ENCODE results near the gene NTN1.

Gene NTN1

DNA sequence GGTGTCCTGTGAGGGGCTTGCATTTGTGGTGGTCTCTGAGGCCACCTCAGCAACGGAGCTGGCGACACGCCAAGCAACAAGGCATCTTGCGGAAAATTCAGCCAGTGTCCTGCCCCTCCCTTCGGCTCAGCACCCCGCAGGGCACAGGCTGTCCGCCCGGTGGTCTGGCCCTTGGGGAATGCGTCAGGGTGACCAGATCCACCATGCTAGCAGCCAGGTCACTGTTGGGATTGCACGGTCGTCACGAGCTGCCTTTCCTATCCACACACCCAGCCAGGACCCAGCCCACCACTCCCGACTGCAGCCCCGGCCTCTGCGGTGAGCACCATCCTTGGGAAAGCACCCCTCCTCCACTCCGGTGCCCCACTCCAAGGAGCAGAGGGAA lies 221.2 kb downstream of the NTN1 start:
- TF ChIP-seq CTCF (IDR thresholded peaks at IDR 0.05; ENCODE audit: insufficient read depth, missing control alignments): no peak
- FAIRE-seq (no peak), DNase-seq (ENCODE audit: insufficient read length, low spot score) (no peak)

DNA sequence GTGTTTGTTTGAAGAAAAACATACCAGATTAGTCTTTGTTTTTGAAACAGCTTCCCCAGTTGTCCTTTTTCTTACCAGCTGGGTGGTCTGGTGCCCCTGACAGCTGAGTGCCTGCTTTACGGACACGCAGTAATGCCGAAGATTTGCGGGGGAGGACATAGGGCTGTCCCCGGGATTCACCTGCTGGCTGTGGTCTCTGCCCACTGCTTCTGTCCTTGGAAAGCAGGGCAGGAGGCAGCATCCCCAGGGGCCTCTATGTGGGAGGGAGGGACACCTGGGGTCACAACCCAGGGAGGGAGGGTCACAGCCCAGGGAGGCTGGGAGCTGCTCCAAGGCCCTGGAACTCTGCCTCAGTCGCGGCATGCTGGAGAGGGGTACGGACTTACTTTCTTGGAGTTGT lies 221.7 kb downstream of the NTN1 start:
- DNase-seq (ENCODE audit: insufficient read length, low spot score) (no peak), FAIRE-seq (no peak)
- no peak for TF ChIP-seq CTCF (IDR thresholded peaks at IDR 0.05; ENCODE audit: insufficient read depth, missing control alignments)

DNA sequence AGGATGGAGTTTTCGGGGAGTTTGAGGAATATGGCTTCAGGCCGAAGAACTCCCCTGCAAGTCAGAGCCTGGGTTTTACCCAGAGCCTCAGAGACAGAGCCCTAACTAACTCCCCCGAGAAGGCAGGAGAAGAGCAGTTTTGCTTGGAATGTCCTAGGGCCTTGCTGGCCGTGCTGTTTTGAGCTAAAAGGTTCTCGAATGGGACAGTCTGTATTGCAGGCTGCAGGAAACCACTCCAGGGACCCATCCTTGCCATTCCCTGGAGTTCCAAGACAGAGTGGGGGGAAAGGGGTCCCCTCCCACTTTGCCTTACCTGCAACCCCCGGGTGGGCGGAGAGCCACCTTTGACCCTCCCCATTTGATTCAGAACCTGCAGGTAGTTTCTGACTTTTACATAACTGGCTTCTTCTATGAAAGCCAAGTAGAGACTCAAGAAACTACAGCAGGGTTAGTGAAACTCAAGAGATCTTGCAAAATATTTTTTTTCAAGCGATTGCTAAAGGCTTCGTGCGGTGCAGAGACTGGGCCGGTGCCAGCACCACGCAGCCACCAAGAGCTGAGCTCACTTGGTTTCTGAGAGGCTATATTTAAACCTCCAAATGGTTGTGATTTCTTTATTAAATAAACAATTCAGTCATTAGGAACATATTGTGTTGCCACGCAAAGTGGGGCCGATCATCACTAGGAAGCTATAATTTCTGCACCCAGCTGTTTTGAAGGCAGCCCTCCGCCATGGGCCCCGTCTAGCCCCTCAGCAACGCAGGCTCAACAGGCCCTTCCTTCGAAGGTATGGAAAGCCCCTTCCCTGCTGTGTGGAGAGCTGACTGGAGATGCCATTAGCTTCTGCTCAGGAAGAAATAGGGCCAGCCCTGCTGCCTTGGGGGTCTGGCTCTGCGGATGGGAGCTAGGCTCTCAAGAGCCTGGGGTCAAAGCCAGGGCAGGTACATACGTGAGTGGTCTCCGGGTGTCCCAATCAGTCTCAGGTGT lies 223.0 kb downstream of the NTN1 start:
- FAIRE-seq (no peak), DNase-seq (ENCODE audit: insufficient read length, low spot score) (no peak)
- no peak for TF ChIP-seq CTCF (IDR thresholded peaks at IDR 0.05; ENCODE audit: insufficient read depth, missing control alignments)

DNA sequence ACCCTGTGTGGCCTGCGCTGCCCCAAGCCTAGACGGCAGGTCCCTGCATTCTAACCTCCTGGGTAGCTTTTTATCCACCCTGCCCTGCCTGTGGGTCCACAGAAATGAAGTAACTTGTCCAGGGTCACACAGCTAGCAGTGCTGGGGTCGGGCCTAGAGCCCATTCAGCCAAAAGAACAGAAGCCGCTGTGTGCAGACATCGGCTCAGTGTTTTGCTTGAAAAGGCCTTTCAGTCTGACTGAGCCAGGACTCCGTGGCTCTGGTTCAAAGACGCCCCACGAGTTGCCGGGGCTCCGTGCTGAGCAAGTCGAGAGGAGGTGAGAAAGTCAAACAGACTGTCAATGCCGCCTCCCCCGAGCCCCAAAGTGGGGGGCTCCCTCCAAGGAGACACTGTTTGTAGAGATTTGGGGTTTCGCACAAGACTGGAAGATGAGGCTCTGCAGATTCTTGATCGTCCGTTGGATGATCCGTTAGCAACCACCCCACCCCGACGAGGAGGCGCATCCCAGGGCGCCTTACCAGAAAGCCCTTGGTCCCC lies 226.2 kb downstream of the NTN1 start:
- TF ChIP-seq CTCF (IDR thresholded peaks at IDR 0.05; ENCODE audit: insufficient read depth, missing control alignments): no peak
- FAIRE-seq (no peak), DNase-seq (ENCODE audit: insufficient read length, low spot score) (no peak)

DNA sequence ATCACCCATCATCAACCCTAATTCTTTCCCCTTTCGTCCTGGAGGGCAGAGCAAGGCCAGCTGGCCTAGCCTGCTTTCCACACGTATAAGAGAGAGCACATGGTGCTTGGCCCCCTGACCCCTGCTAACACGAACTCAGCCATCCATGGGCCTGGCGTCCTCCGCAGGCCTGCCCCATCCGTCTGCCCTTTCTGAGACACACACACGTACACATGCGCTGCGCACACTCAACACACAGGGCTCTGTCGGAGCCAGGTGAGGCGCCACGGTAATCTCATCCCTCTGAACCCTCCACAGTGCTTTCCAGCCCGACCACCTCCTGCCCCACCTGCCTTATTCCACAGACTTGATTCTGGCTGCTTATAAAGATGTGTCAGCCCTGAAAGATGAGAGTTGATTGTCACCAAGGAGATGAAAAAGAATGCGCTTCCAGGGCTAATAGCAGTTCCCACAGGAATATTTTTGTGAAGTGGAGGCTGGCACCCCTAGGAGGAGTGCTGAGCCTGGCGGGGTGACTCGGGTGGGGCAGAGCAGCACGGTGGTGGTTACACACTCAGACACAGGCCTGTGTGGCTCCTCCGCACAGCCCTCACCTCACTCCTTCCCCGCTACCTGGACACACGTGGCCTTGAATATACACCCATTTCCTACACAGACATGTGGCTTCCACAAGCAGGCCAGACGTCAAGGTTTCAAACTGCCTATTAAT lies 228.1 kb downstream of the NTN1 start:
- DNase-seq (ENCODE audit: insufficient read length, low spot score) (no peak), FAIRE-seq (no peak)
- no peak for TF ChIP-seq CTCF (IDR thresholded peaks at IDR 0.05; ENCODE audit: insufficient read depth, missing control alignments)

DNA sequence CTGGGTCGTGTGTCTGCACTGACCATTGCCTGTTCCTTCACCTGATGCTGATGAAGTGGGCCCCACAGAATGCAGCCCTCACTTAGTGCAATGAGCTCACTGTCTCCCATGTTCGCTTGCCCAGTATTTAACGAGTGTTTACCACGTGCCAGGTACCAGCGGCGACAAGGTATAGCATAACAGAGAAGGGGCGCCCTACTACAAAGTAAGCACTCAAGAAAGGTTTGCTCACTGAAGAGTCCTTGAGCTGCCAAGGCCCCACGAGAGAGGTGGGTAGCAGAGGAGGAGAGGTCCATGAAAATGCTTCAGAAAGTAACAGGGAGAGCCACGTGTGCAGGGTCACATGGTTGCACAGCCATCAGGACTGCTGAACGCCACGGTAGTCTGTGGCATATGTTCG lies 230.0 kb downstream of the NTN1 start:
- DNase-seq (ENCODE audit: insufficient read length, low spot score) (no peak), FAIRE-seq (no peak)
- no peak for TF ChIP-seq CTCF (IDR thresholded peaks at IDR 0.05; ENCODE audit: insufficient read depth, missing control alignments)
